HG03378 (cell line): ENCODE measurements around the gene TNS1.
"Not testable (repeated sequence)": the region's sequence is repeated elsewhere in the genome, so short reads cannot be mapped to it uniquely, and the experiment has no call there.

Experiments
- ATAC-seq: cut with Tn5 transposase; IDR thresholded peaks from one replicate; pipeline ENCODE4 v1.9.1; 2021; ENCODE audit warnings: mild to moderate bottlenecking, moderate library complexity; ENCODE audit not compliant: unreplicated experiment

The TNS1 gene

GRCh38 chr2:218029366-218030360 is 26.9 kb upstream of the TNS1 start:
- no peak for ATAC-seq

- ATAC-seq: no peak
Observed at GRCh38 chr2:218028562-218029348, 26.0 kb upstream of the TNS1 start.

- ATAC-seq: no peak
Observed at GRCh38 chr2:218028189-218028495, 25.3 kb upstream of the TNS1 start.

GRCh38 chr2:218027426-218028188 is 24.8 kb upstream of the TNS1 start:
- ATAC-seq: no peak

- ATAC-seq: no peak
Observed at GRCh38 chr2:218026676-218027425, 24.1 kb upstream of the TNS1 start.

GRCh38 chr2:218026244-218026643 is 23.4 kb upstream of the TNS1 start:
- no peak for ATAC-seq

- ATAC-seq: no peak
Observed at GRCh38 chr2:218024871-218025270, 22.1 kb upstream of the TNS1 start.

GRCh38 chr2:218024336-218024735 is 21.5 kb upstream of the TNS1 start:
- ATAC-seq: no peak

- no peak for ATAC-seq
Observed at GRCh38 chr2:218023636-218024035, 20.8 kb upstream of the TNS1 start.

- no peak for ATAC-seq
Observed at GRCh38 chr2:218022851-218023530, 20.2 kb upstream of the TNS1 start.

GRCh38 chr2:218022131-218022850 is 19.5 kb upstream of the TNS1 start:
- no peak for ATAC-seq

GRCh38 chr2:218021536-218022071 is 18.8 kb upstream of the TNS1 start:
- no peak for ATAC-seq

- no peak for ATAC-seq
Observed at GRCh38 chr2:218020966-218021535, 18.3 kb upstream of the TNS1 start.

GRCh38 chr2:218020281-218020680 is 17.5 kb upstream of the TNS1 start:
- ATAC-seq: no peak

GRCh38 chr2:218019411-218020060 is 16.7 kb upstream of the TNS1 start:
- ATAC-seq: no peak

- ATAC-seq: not testable (repeated sequence)
Observed at GRCh38 chr2:218018842-218019125, 16.0 kb upstream of the TNS1 start.

- no peak for ATAC-seq
Observed at GRCh38 chr2:218017211-218018053, 14.6 kb upstream of the TNS1 start.

- no peak for ATAC-seq
Observed at GRCh38 chr2:218016810-218017209, 14.0 kb upstream of the TNS1 start.
